Measurements from ENCODE around the gene SMIM7. TPM values are rescaled to one million over a fixed set of nuclear protein-coding genes. Genes with fewer than 3 reads are reported as not detected.

SMIM7 gene
- polyA plus RNA-seq: 10 to 100 TPM; 59.9 to 95.7 (median 75.8) TPM
- long read RNA-seq, donor 1: 0 reads
- long read RNA-seq, donor 2, transcript SMIM7-208 (5 exons, 2,776 nt): major isoform, 16 of 22 reads
- long read RNA-seq, donor 2, partial matches to known transcripts: 0 of 22 reads
- long read RNA-seq, donor 2, other reads (novel, unspliced or antisense): 0 of 22 reads
- long read RNA-seq, donor 3, transcript SMIM7-214 (4 exons, 1,075 nt): minor isoform, 5 of 52 reads
- long read RNA-seq, donor 3, transcript SMIM7-208 (5 exons, 2,776 nt): major isoform, 24 of 52 reads
- long read RNA-seq, donor 3, partial matches to known transcripts: 12 of 52 reads
- long read RNA-seq, donor 3, other reads (novel, unspliced or antisense): 0 of 52 reads
- long read RNA-seq, donor 4, partial matches to known transcripts: 0 of 2 reads
- long read RNA-seq, donor 4, other reads (novel, unspliced or antisense): 0 of 2 reads
- long read RNA-seq, donor 5, partial matches to known transcripts: 0 of 12 reads
- long read RNA-seq, donor 5, other reads (novel, unspliced or antisense): 0 of 12 reads
- long read RNA-seq, donor 6, transcript SMIM7-214 (4 exons, 1,075 nt): minor isoform, 5 of 52 reads
- long read RNA-seq, donor 6, transcript SMIM7-208 (5 exons, 2,776 nt): major isoform, 24 of 52 reads
- long read RNA-seq, donor 6, partial matches to known transcripts: 13 of 52 reads
- long read RNA-seq, donor 6, other reads (novel, unspliced or antisense): 0 of 52 reads
- long read RNA-seq, donor 7, transcript SMIM7-214 (4 exons, 1,075 nt): minor isoform, 12 of 51 reads
- long read RNA-seq, donor 7, transcript SMIM7-208 (5 exons, 2,776 nt): major isoform, 24 of 51 reads
- long read RNA-seq, donor 7, partial matches to known transcripts: 6 of 51 reads
- long read RNA-seq, donor 7, other reads (novel, unspliced or antisense): 0 of 51 reads
- long read RNA-seq, donor 8, partial matches to known transcripts: 0 of 3 reads
- long read RNA-seq, donor 8, other reads (novel, unspliced or antisense): 0 of 3 reads
- long read RNA-seq, donor 9, transcript SMIM7-208 (5 exons, 2,776 nt): major isoform, 5 of 10 reads
- long read RNA-seq, donor 9, partial matches to known transcripts: 0 of 10 reads
- long read RNA-seq, donor 9, other reads (novel, unspliced or antisense): 0 of 10 reads
- long read RNA-seq, donor 10, transcript SMIM7-208 (5 exons, 2,776 nt): major isoform, 39 of 73 reads
- long read RNA-seq, donor 10, transcript SMIM7-214 (4 exons, 1,075 nt): minor isoform, 7 of 73 reads
- long read RNA-seq, donor 10, partial matches to known transcripts: 14 of 73 reads
- long read RNA-seq, donor 10, other reads (novel, unspliced or antisense): 0 of 73 reads

DNA sequence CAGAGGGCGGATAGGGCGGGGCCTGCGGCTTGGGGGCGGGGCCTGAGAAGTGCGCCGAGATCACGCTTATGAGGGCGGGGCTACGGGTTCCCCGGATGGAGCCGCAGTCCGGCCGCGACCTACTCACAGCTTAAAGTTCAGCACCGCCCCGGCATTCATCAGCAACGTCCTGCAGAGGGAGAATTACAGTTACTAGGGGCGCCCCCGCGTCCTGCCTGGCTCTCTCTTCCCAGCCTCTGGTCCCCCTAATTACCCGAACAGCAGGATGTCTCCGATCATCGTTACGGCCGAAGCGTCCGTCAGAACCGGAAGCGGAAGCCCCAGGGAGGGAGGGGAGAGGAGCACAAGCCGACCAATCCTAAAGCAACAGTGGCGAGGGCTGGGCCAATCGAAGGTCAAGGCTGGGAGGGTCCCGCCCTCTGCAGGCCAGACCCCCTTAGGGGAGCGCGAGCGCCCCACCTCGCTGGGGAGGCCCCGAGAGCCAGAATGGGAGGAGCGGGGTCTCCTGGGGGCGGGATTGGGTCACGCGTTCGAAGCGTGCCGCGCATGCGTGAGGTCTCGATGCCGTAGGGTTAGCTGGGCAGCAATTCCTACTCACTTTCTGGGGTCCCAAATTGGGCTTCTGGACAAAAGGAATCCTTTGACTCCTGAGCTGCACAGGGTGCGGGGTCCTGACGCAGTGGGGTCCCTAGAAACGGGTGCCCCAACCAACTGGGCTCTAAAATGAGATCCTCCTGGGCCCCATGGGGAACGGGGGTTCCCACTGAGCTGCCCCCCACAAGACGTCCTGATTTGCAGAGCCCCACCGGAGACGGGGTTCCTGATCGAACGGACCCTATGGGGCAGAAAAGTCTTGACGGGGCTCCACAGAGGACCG, at the start of gene SMIM7:
SMIM7 (minus strand) TSS at position 313 of the 877 bp plus-strand sequence; CDS start at position 279, 34 bp downstream.
- no peaks in the 10 kb centered on the region for H3K27me3 ChIP-seq (ENCODE audit: control insufficient read depth in 3 of 3, insufficient read depth in 3 of 3, low read length in 3 of 3)
- FAIRE-seq (no peak), DNase-seq (peak; percentile 99)
- H3K27ac ChIP-seq (ENCODE audit: low read depth in 1 of 3, low read length in 2 of 3): peak within 1 kb of the TSS in 2 of 3 donors; percentile 91 to 93
- H3K4me1 ChIP-seq (ENCODE audit: control insufficient read depth in 3 of 3, insufficient read depth in 2 of 3, low read depth in 1 of 3, low read length in 2 of 3): peaks cover 0 to 4% (median 0%) of the 10 kb centered on the region in 3 donors
- H3K36me3 ChIP-seq (ENCODE audit: control insufficient read depth in 3 of 3, insufficient read depth in 2 of 3, low read depth in 1 of 3, low read length in 3 of 3): peaks cover 1 to 36% (median 7%) of the 10 kb centered on the region in 3 donors
- H3K4me3 ChIP-seq (ENCODE audit: low read depth in 1 of 3, low read length in 3 of 3): peak within 1 kb of the TSS; percentile 57 to 85 (median 77)
- H3K9me3 ChIP-seq (ENCODE audit: control insufficient read depth in 2 of 2, insufficient read depth in 1 of 2, low read depth in 1 of 2, low read length in 1 of 2): no peaks in the 10 kb centered on the region
- 1% methylated on average over 58 to 60 of the region's 60 CpGs for WGBS, 3 donors

DNA sequence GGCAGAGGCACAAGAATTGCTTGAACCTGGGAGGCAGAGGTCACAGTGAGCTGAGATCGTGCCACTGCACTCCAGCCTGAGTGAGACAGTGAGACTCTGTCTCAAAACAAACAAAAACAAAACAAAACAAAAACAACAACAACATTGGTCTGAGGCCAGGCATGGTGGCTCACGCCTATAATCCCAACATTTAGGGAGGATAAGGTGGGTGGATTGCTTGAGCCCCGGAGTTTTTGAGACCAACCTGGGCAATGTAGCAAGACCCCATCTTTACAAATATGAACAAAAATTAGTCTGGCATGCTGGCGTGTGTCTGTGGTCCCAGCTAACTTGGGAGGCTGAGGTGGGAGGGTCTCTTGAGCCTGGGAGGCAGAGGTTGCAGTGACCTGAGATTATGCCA, 43.7 kb upstream of the SMIM7 start:
- H3K4me1 ChIP-seq (ENCODE audit: control insufficient read depth in 3 of 3, insufficient read depth in 2 of 3, low read depth in 1 of 3, low read length in 2 of 3): no peaks in the 10 kb centered on the region

DNA sequence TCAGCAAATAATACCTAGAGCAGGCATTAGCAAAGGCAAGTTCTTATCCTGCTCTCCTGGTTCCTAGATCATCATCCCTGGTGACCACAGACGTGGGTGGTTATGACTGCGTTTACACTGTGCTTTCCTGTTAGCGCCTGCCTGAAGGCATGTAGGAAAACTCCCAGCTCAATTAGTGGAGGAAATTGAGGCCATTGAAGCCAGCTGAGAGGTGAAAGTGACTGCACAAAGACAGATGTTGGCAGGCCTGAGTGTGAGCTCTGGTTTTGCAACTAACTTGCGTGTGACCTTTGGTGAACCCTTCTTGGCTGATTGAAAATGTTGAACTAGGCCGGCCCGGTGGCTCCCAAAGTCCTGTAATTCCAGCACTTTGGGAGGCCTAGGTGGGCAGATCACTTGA, 42.2 kb upstream of the SMIM7 start:
- H3K4me3 ChIP-seq (ENCODE audit: low read depth in 1 of 3, low read length in 3 of 3): no peak overlapping the region
- no peak for FAIRE-seq
- H3K9me3 ChIP-seq (ENCODE audit: control insufficient read depth in 2 of 2, insufficient read depth in 1 of 2, low read depth in 1 of 2, low read length in 1 of 2): no peaks in the 10 kb centered on the region
- no peaks in the 10 kb centered on the region for H3K27me3 ChIP-seq (ENCODE audit: control insufficient read depth in 3 of 3, insufficient read depth in 3 of 3, low read length in 3 of 3)
- H3K36me3 ChIP-seq (ENCODE audit: control insufficient read depth in 3 of 3, insufficient read depth in 2 of 3, low read depth in 1 of 3, low read length in 3 of 3): no peaks in the 10 kb centered on the region
- H3K27ac ChIP-seq (ENCODE audit: low read depth in 1 of 3, low read length in 2 of 3): no peak overlapping the region
- 46 to 81% (median 64%) methylated on average over 5 to 6 of the region's 6 CpGs for WGBS, 3 donors
- peak in 1 of 2 donors; percentile 6 for DNase-seq
- H3K4me1 ChIP-seq (ENCODE audit: control insufficient read depth in 3 of 3, insufficient read depth in 2 of 3, low read depth in 1 of 3, low read length in 2 of 3): no peaks in the 10 kb centered on the region

More for the DNA sequence above, 43.7 kb upstream of the SMIM7 start:
- 66 to 81% (median 71%) methylated on average over 4 of the region's 4 CpGs for WGBS, 3 donors
- Histone ChIP-seq H3K27ac (ENCODE audit: low read depth in 1 of 3, low read length in 2 of 3) (no peak overlapping the region), H3K36me3 (ENCODE audit: control insufficient read depth in 3 of 3, insufficient read depth in 2 of 3, low read depth in 1 of 3, low read length in 3 of 3) (no peaks in the 10 kb centered on the region), H3K27me3 (ENCODE audit: control insufficient read depth in 3 of 3, insufficient read depth in 3 of 3, low read length in 3 of 3) (no peaks in the 10 kb centered on the region), H3K4me3 (ENCODE audit: low read depth in 1 of 3, low read length in 3 of 3) (no peak overlapping the region), H3K9me3 (ENCODE audit: control insufficient read depth in 2 of 2, insufficient read depth in 1 of 2, low read depth in 1 of 2, low read length in 1 of 2) (no peaks in the 10 kb centered on the region)
- no peak for FAIRE-seq
- DNase-seq: no peak

DNA sequence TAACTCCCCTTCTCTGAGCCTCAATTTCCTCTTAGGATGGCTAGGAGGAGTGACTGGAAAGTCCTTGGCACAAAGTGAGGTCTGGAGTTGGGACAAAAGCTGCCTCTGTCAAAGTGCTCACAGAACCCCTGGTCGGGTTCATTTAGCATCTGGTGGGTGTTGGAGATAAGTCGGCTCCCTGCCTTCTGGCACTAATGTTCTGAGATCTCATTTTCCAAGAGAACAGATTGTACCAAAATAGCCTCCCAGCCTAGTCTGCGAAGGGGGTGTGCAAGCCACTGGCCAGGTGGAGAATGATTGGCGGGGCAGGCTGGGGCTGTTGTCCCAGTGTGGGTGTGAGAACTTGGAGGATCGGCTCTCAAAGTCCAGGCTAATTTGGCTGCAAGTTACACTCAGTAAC, 39.0 kb upstream of the SMIM7 start:
- no peak overlapping the region for H3K4me3 ChIP-seq (ENCODE audit: low read depth in 1 of 3, low read length in 3 of 3)
- H3K27ac ChIP-seq (ENCODE audit: low read depth in 1 of 3, low read length in 2 of 3): no peak overlapping the region
- no peaks in the 10 kb centered on the region for H3K9me3 ChIP-seq (ENCODE audit: control insufficient read depth in 2 of 2, insufficient read depth in 1 of 2, low read depth in 1 of 2, low read length in 1 of 2)
- no peaks in the 10 kb centered on the region for H3K36me3 ChIP-seq (ENCODE audit: control insufficient read depth in 3 of 3, insufficient read depth in 2 of 3, low read depth in 1 of 3, low read length in 3 of 3)
- no peaks in the 10 kb centered on the region for H3K4me1 ChIP-seq (ENCODE audit: control insufficient read depth in 3 of 3, insufficient read depth in 2 of 3, low read depth in 1 of 3, low read length in 2 of 3)
- no peaks in the 10 kb centered on the region for H3K27me3 ChIP-seq (ENCODE audit: control insufficient read depth in 3 of 3, insufficient read depth in 3 of 3, low read length in 3 of 3)
- DNase-seq (no peak), FAIRE-seq (no peak)
- 29 to 49% (median 43%) methylated on average over 5 of the region's 5 CpGs for WGBS, 3 donors

DNA sequence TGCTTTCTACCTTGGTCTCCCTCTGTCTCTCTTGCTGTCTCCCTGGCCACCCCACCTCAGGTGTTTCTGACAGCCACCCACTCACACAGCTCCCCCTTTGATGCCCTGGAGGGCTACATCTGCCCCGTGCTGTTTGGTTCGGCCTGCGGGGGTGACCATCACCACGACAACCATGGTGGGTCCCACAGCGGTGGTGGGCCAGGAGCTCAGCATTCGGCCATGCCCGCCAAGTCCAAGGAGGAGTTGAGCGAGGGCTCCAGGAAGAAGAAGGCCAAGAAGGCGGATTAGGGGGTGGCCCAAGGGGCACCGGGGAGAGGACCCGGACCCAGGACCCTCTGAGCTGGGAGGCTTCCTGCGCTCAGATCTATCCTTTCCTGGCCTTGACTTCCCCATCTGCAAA, 28.1 kb upstream of the SMIM7 start:
- no peak overlapping the region for H3K4me3 ChIP-seq (ENCODE audit: low read depth in 1 of 3, low read length in 3 of 3)
- WGBS, 3 donors: 94 to 96% (median 96%) methylated on average over 12 of the region's 12 CpGs
- no peaks in the 10 kb centered on the region for H3K4me1 ChIP-seq (ENCODE audit: control insufficient read depth in 3 of 3, insufficient read depth in 2 of 3, low read depth in 1 of 3, low read length in 2 of 3)
- DNase-seq (no peak), FAIRE-seq (no peak)
- no peak overlapping the region for H3K27ac ChIP-seq (ENCODE audit: low read depth in 1 of 3, low read length in 2 of 3)
- no peaks in the 10 kb centered on the region for H3K36me3 ChIP-seq (ENCODE audit: control insufficient read depth in 3 of 3, insufficient read depth in 2 of 3, low read depth in 1 of 3, low read length in 3 of 3)
- peaks cover 0 to 5% of the 10 kb centered on the region in 2 donors for H3K9me3 ChIP-seq (ENCODE audit: control insufficient read depth in 2 of 2, insufficient read depth in 1 of 2, low read depth in 1 of 2, low read length in 1 of 2)
- H3K27me3 ChIP-seq (ENCODE audit: control insufficient read depth in 3 of 3, insufficient read depth in 3 of 3, low read length in 3 of 3): no peaks in the 10 kb centered on the region

DNA sequence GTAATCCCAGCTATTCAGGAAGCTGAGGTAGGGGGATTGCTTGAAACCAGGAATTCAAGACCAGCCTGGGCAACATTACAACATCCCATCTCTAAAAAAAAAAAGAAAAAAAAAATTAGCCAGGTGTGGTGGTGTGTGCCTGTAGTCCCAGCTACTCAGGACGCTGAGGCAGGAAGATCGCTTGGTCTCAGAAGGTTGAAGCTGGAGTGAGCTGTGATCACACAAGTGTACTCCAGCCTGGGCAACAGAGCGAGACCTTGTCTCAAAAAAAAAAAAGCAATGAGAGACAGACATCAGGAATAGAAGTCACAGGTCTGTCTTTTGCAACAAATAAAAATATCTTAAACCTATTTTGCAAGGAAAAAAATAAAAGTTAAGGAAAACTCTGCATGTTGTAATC, 24.3 kb upstream of the SMIM7 start:
- no peaks in the 10 kb centered on the region for H3K4me1 ChIP-seq (ENCODE audit: control insufficient read depth in 3 of 3, insufficient read depth in 2 of 3, low read depth in 1 of 3, low read length in 2 of 3)
- H3K27me3 ChIP-seq (ENCODE audit: control insufficient read depth in 3 of 3, insufficient read depth in 3 of 3, low read length in 3 of 3): no peaks in the 10 kb centered on the region
- 87 to 91% (median 88%) methylated on average over 3 of the region's 3 CpGs for WGBS, 3 donors
- FAIRE-seq (no peak), DNase-seq (no peak)
- peaks cover 0 to 13% (median 0%) of the 10 kb centered on the region in 3 donors for H3K36me3 ChIP-seq (ENCODE audit: control insufficient read depth in 3 of 3, insufficient read depth in 2 of 3, low read depth in 1 of 3, low read length in 3 of 3)
- no peak overlapping the region for H3K27ac ChIP-seq (ENCODE audit: low read depth in 1 of 3, low read length in 2 of 3)
- peaks cover 0 to 19% of the 10 kb centered on the region in 2 donors for H3K9me3 ChIP-seq (ENCODE audit: control insufficient read depth in 2 of 2, insufficient read depth in 1 of 2, low read depth in 1 of 2, low read length in 1 of 2)
- H3K4me3 ChIP-seq (ENCODE audit: low read depth in 1 of 3, low read length in 3 of 3): no peak overlapping the region

DNA sequence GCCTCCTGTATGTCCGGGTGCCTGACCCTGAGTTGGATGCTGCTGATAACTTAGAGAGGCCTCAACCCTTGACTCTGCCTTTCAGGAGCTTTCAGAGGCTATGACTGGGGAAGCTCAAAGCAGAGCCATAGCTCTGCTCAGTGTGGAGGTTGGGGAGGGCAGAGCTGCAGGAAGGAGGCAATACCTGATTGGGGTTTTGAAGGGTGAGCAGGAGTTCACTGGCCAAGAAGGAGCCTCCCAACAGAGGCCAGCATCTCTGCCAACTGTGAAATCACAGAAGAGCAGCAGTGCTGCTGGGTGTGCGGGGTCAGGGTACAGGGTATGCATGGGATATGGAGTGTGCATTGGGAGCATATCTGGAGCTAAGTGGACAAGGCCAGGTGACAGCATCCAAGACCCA, 22.6 kb upstream of the SMIM7 start:
- peaks cover 0 to 14% of the 10 kb centered on the region in 2 donors for H3K9me3 ChIP-seq (ENCODE audit: control insufficient read depth in 2 of 2, insufficient read depth in 1 of 2, low read depth in 1 of 2, low read length in 1 of 2)
- H3K4me3 ChIP-seq (ENCODE audit: low read depth in 1 of 3, low read length in 3 of 3): no peak overlapping the region
- no peak overlapping the region for H3K27ac ChIP-seq (ENCODE audit: low read depth in 1 of 3, low read length in 2 of 3)
- peaks cover 0 to 13% (median 0%) of the 10 kb centered on the region in 3 donors for H3K36me3 ChIP-seq (ENCODE audit: control insufficient read depth in 3 of 3, insufficient read depth in 2 of 3, low read depth in 1 of 3, low read length in 3 of 3)
- no peak for DNase-seq
- H3K4me1 ChIP-seq (ENCODE audit: control insufficient read depth in 3 of 3, insufficient read depth in 2 of 3, low read depth in 1 of 3, low read length in 2 of 3): no peaks in the 10 kb centered on the region
- H3K27me3 ChIP-seq (ENCODE audit: control insufficient read depth in 3 of 3, insufficient read depth in 3 of 3, low read length in 3 of 3): no peaks in the 10 kb centered on the region
- WGBS, 3 donors: 89 to 95% (median 94%) methylated on average over 2 of the region's 2 CpGs
- FAIRE-seq: no peak

All from small intestine (tissue), 16 donors.